ENCODE results near the gene RXRB. TPM values are rescaled to one million over a fixed set of nuclear protein-coding genes. Genes with fewer than 3 reads are reported as not detected.

The RXRB gene
- polyA plus RNA-seq, 1 of the 3 experiments (the other 2 are of a cell fraction): 45.8 TPM

GRCh38 chr6:33198159-33198852, 2.2 kb downstream of the RXRB start:
- H3K36me3 ChIP-seq (replicated peaks in 1 of 2; ENCODE audit: control insufficient read depth in 1 of 2, insufficient read depth in 2 of 2, low read length in 1 of 2): peaks cover 32 to 53% of the 10 kb centered on the region in 2 experiments
- no peak overlapping the region for H3K9ac ChIP-seq
- peak overlapping the region in 1 of 2 experiments; percentile 82; a peak in 2 of 4 replicates for H3K4me3 ChIP-seq (ENCODE audit: low read depth in 2 of 2, low read length in 1 of 2)
- WGBS (ENCODE audit: low lambda C conversion rate): 92% methylated on average over 6 of the region's 6 CpGs
- H3K27ac ChIP-seq (ENCODE audit: low read depth in 2 of 2, low read length in 1 of 2): no peak overlapping the region
- no peaks in the 10 kb centered on the region for H3K27me3 ChIP-seq (ENCODE audit: insufficient read depth)
- no peaks in the 10 kb centered on the region for H3K9me3 ChIP-seq
- H3K4me1 ChIP-seq (ENCODE audit: control insufficient read depth in 1 of 2, insufficient read depth in 2 of 2, low read depth in 1 of 2, low read length in 1 of 2): peaks cover 11 to 27% of the 10 kb centered on the region in 2 experiments; a peak in 2 of 4 replicates
- no peaks in the 10 kb centered on the region for H3K9me2 ChIP-seq
- peaks cover 11% of the 10 kb centered on the region for H3F3A ChIP-seq (replicated peaks; ENCODE audit: insufficient read depth)
- ChIA-PET CTCF (interaction anchor here (0.7 to 3.7 kb wide), 16 partner anchors 9 to 272 kb away, joined by 3 to 50 read pairs (median 6); partner anchors contain the start of gene RING1), POLR2A (interaction anchor here (0.6 kb wide), 1 partner anchor 78 kb away, joined by 3 read pairs; the partner anchor contains the start of gene B3GALT4)
- no peak overlapping the region for H2AFZ ChIP-seq (ENCODE audit: low read depth)
- H4K20me1 ChIP-seq (ENCODE audit: insufficient read depth): peaks cover 26% of the 10 kb centered on the region
- TF ChIP-seq REST (IDR thresholded peaks at IDR 0.05; ENCODE audit: low read depth, low read length) (no peak), EP300 (IDR thresholded peaks at IDR 0.05; ENCODE audit: borderline replicate concordance in 1 of 2, low read depth in 1 of 2, low read length in 1 of 2) (no peak), POLR2AphosphoS5 (IDR thresholded peaks at IDR 0.05; ENCODE audit: low read depth, low read length) (no peak), TEAD4 (IDR thresholded peaks at IDR 0.05; ENCODE audit: borderline replicate concordance, insufficient read depth) (no peak), TCF12 (IDR thresholded peaks at IDR 0.05) (no peak), SIN3A (IDR thresholded peaks at IDR 0.05; ENCODE audit: borderline replicate concordance, low read depth, low read length) (no peak), RXRA (IDR thresholded peaks at IDR 0.05; ENCODE audit: borderline replicate concordance, low read depth) (no peak), RAD21 (IDR thresholded peaks at IDR 0.05; ENCODE audit: low read length) (no peak), PBX3 (IDR thresholded peaks at IDR 0.05) (no peak), RFX5 (IDR thresholded peaks at IDR 0.05; ENCODE audit: low read length) (no peak), EZH2phosphoT487 (IDR thresholded peaks at IDR 0.05; ENCODE audit: borderline replicate concordance, low read depth) (no peak), NRF1 (IDR thresholded peaks at IDR 0.05; ENCODE audit: low read depth, low read length) (no peak), CTCF (IDR thresholded peaks at IDR 0.05) (no peak), ZBTB33 (IDR thresholded peaks at IDR 0.05; ENCODE audit: borderline replicate concordance, low read depth) (no peak), USF1 (IDR thresholded peaks at IDR 0.05; ENCODE audit: borderline replicate concordance, low read depth) (no peak), IRF3 (IDR thresholded peaks at IDR 0.05; ENCODE audit: low read depth, low read length) (no peak)
- H3K79me2 ChIP-seq (ENCODE audit: insufficient read depth): peaks cover 57% of the 10 kb centered on the region
- H3K4me2 ChIP-seq: peak overlapping the region; percentile 98; the same call in 1 of the 2 replicates
- DNase-seq: no peak

Data from SK-N-SH (cell line).